HCT116 (cell line): ENCODE data around the gene FRA10AC1. TPM values are rescaled to one million over a fixed set of nuclear protein-coding genes. Genes with fewer than 3 reads are reported as not detected.

Source experiments
- ATAC-seq: fragments of 200-7000 bp; cut with Tn5 transposase; 2 replicates; pipeline ENCODE4 v1.9.1; 2020; ENCODE audit warnings: mild to moderate bottlenecking, moderate library complexity
- BruUV-seq: library from RNA; stranded (reverse); fragments of 400-500 nt; replicated peaks from 2 replicates; lab custom pipeline; 2021; lab: Mats Ljungman, UMichigan
- CTCF ChIA-PET: fragments of 300-600 bp; sonication (Branson Sonifier 250); formaldehyde crosslinking; loops from one replicate; lab custom pipeline; 2021; ENCODE audit warnings: antibody characterized with exemption; lab: Charles Lee
- POLR2A ChIA-PET: fragments of 300-600, 350-600 bp; sonication (Branson Sonifier 250); formaldehyde crosslinking; loops from one replicate; lab custom pipeline; 2021; ENCODE audit warnings: antibody characterized with exemption; lab: Charles Lee
- RAD21 ChIA-PET, 2 experiments: fragments of 300-600 bp; sonication (Branson Sonifier 250); formaldehyde crosslinking; loops; one replicate each; lab custom pipeline; 2023; ENCODE audit warnings: low total read pairs in 2 of 2; ENCODE audit not compliant: uncharacterized antibody in 2 of 2, unreplicated experiment in 2 of 2, low non-redundant PET in 1 of 2; lab: Charles Lee
- DNase-seq: peaks from one replicate; pipeline ENCODE4 v3.0.0-alpha.2; 2010; ENCODE audit warnings: low read depth, low spot score
- H2AFZ ChIP-seq: fragments of 200-600 bp; shearing (Covaris generic), sonication (generic); 2 replicates; pipeline ENCODE4 v1.6.1; 2017; ENCODE audit warnings: low read depth, mixed run types, mixed read lengths, antibody characterized with exemption, low read length; ENCODE audit not compliant: poor library complexity, severe bottlenecking
- H3K27ac ChIP-seq: 2 replicates; pipeline ENCODE4 v1.5.1; 2012; ENCODE audit warnings: low read depth, low read length
- H3K27me3 ChIP-seq: fragments of 200-600 bp; sonication (generic); 2 replicates; pipeline ENCODE4 v1.6.1; 2016; ENCODE audit warnings: mixed run types, low read length, mixed read lengths; ENCODE audit not compliant: insufficient read depth
- H3K36me3 ChIP-seq, 2 experiments: fragments of 200-500 bp in 1 of 2; fragments of 200-600 bp in 1 of 2; sonication (Bioruptor generic) in 1 of 2; sonication (generic) in 1 of 2; 2 replicates each; pipeline versions ENCODE4 v1.5.1 to v1.6.1; 2014 to 2016; ENCODE audit warnings: low read length in 2 of 2, inconsistent platforms in 1 of 2, mixed read lengths in 1 of 2, mixed run types in 1 of 2; ENCODE audit not compliant: insufficient read depth in 2 of 2, control insufficient read depth in 1 of 2
- H3K4me1 ChIP-seq, 2 experiments: fragments of 200-600 bp in 1 of 2; sonication (generic) in 1 of 2; 2 replicates each; pipeline versions ENCODE4 v1.5.1 to v1.6.1; 2012 to 2017; ENCODE audit warnings: low read length in 2 of 2, inconsistent platforms in 1 of 2, mild to moderate bottlenecking in 1 of 2, mixed read lengths in 1 of 2, mixed run types in 1 of 2, moderate library complexity in 1 of 2; ENCODE audit not compliant: insufficient read depth in 2 of 2, control insufficient read depth in 1 of 2
- H3K4me2 ChIP-seq: fragments of 200-600 bp; sonication (generic); 2 replicates; pipeline ENCODE4 v1.6.1; 2017; ENCODE audit warnings: mixed run types, low read length, mixed read lengths
- H3K4me3 ChIP-seq, 2 experiments: fragments of 200-600 bp in 1 of 2; sonication (generic) in 1 of 2; replicated peaks in 1 of 2; 2 replicates each; pipeline ENCODE4 v1.5.1; 2011 to 2016; ENCODE audit warnings: low read length in 2 of 2, control low read depth in 1 of 2, low read depth in 1 of 2, mild to moderate bottlenecking in 1 of 2, mixed read lengths in 1 of 2, mixed run types in 1 of 2
- H3K79me2 ChIP-seq: fragments of 200-600 bp; sonication (generic); 2 replicates; pipeline ENCODE4 v1.6.1; 2017; ENCODE audit warnings: mild to moderate bottlenecking, mixed run types, low read length, moderate library complexity, mixed read lengths; ENCODE audit not compliant: insufficient read depth
- H3K9ac ChIP-seq: fragments of 200-600 bp; sonication (generic); 2 replicates; pipeline ENCODE4 v1.6.1; 2016; ENCODE audit warnings: low read length, mixed read lengths
- H3K9me2 ChIP-seq: fragments of 200-600 bp; sonication (generic), shearing (Covaris generic); 2 replicates; pipeline ENCODE4 v1.6.1; 2017; ENCODE audit warnings: mixed run types, mild to moderate bottlenecking, moderate library complexity; ENCODE audit not compliant: insufficient read depth
- H3K9me3 ChIP-seq, 2 experiments: fragments of 200-500 bp in 1 of 2; fragments of 200-600 bp in 1 of 2; sonication (Bioruptor generic) in 1 of 2; sonication (generic) in 1 of 2; 2 replicates each; pipeline ENCODE4 v1.6.1; 2014 to 2017; ENCODE audit warnings: low read length in 2 of 2, mixed read lengths in 2 of 2, inconsistent platforms in 1 of 2, low read depth in 1 of 2, mild to moderate bottlenecking in 1 of 2, mixed run types in 1 of 2, moderate library complexity in 1 of 2; ENCODE audit not compliant: control insufficient read depth in 1 of 2, insufficient read depth in 1 of 2
- H4K20me1 ChIP-seq: fragments of 200-600 bp; sonication (generic), shearing (Covaris generic); 2 replicates; pipeline ENCODE4 v1.6.1; 2017; ENCODE audit warnings: mixed run types, mild to moderate bottlenecking, moderate library complexity; ENCODE audit not compliant: insufficient read depth
- EZH2 ChIP-seq: fragments of 200-600 bp; sonication (generic); IDR thresholded peaks from 2 replicates; pipeline ENCODE4 v1.6.1; 2017; ENCODE audit warnings: antibody characterized with exemption, mixed run types
- EZH2phosphoT487 ChIP-seq: fragments of 200-600 bp; IDR thresholded peaks from 2 replicates; pipeline ENCODE4 v1.6.1; 2018; ENCODE audit warnings: antibody characterized with exemption, borderline replicate concordance
- JUND ChIP-seq: IDR thresholded peaks from 2 replicates; pipeline ENCODE4 v1.6.1; 2012
- POLR2A ChIP-seq: IDR thresholded peaks from 2 replicates; pipeline ENCODE4 v1.7.0; 2011; ENCODE audit warnings: borderline replicate concordance; ENCODE audit not compliant: insufficient read depth, insufficient read length; ENCODE audit errors: extremely low read depth
- POLR2AphosphoS5 ChIP-seq: IDR thresholded peaks from 2 replicates; pipeline ENCODE4 v1.6.1; 2011; ENCODE audit warnings: mild to moderate bottlenecking, low read depth, low read length, moderate library complexity
- RAD21 ChIP-seq: IDR thresholded peaks from 2 replicates; pipeline ENCODE4 v1.6.1; 2012; ENCODE audit warnings: low read depth, mild to moderate bottlenecking
- REST ChIP-seq: IDR thresholded peaks from 2 replicates; pipeline ENCODE4 v1.6.1; 2012; ENCODE audit warnings: low read depth
- SP1 ChIP-seq: IDR thresholded peaks from 2 replicates; pipeline ENCODE4 v1.6.1; 2012; ENCODE audit warnings: low read depth
- ZBTB33 ChIP-seq: IDR thresholded peaks from 2 replicates; pipeline ENCODE4 v1.6.1; 2011; ENCODE audit warnings: mild to moderate bottlenecking, low read length, moderate library complexity; ENCODE audit not compliant: insufficient replicate concordance; ENCODE audit errors: extremely low read depth
- ZNF274 ChIP-seq: fragments of 200-500 bp; sonication (Bioruptor generic); IDR thresholded peaks from 2 replicates; pipeline ENCODE4 v1.6.1; 2014; ENCODE audit warnings: mild to moderate bottlenecking, low read depth, low read length, inconsistent platforms
- intact Hi-C: fragments of 100-400 bp; cut with micrococcal nuclease; formaldehyde crosslinking; loops from 2 replicates; pipeline ENCODE4 v1.10.0; 2022
- total RNA-seq: library from RNA; stranded (reverse); gene quantifications from one replicate; pipeline ENCODE4 v1.2.1, GENCODE V29; 2021; ENCODE audit not compliant: unreplicated experiment

Gene FRA10AC1
- total RNA-seq, 1 experiment from 2014 or later, result 21.9 TPM

GRCh38 chr10:93702210-93703001 lies at the start of gene FRA10AC1 (continued):
- TF ChIP-seq REST, result no peak
- TF ChIP-seq SP1, result peak; percentile 88
- TF ChIP-seq EZH2, result no peak
- peak; percentile 85 for TF ChIP-seq POLR2AphosphoS5

GRCh38 chr10:93751832-93752231 lies 49.4 kb upstream of the FRA10AC1 start:
- intact Hi-C loops, result no loop called here
- CTCF ChIA-PET, result interaction anchor here (1.1 kb wide), 1 partner anchor 64 kb away, joined by 4 read pairs; no protein-coding TSS in a partner anchor
- no TSS peak for BruUV-seq
- TF ChIP-seq POLR2A (no peak), EZH2phosphoT487 (no peak), JUND (no peak), SP1 (peak; percentile 77), RAD21 (no peak), ZBTB33 (no peak), EZH2 (no peak), REST (no peak), ZNF274 (no peak)

More at GRCh38 chr10:93751832-93752231, 49.4 kb upstream of the FRA10AC1 start:
- H3K9me3 ChIP-seq, result no peaks in the 10 kb centered on the region
- RAD21 ChIA-PET, result no interaction called here
- peak; percentile 34 for DNase-seq
- H3K9me2 ChIP-seq, result no peaks in the 10 kb centered on the region
- POLR2A ChIA-PET, result no interaction called here
- H3K9ac ChIP-seq, result no peak overlapping the region
- no peaks in the 10 kb centered on the region for H3K79me2 ChIP-seq
- peak overlapping the region in 1 of 2 experiments; percentile 21; a peak in 1 of 4 replicates for H3K4me3 ChIP-seq
- H3K4me2 ChIP-seq, result peak overlapping the region; percentile 59
- no peak overlapping the region for H3K27ac ChIP-seq
- ATAC-seq, result peak; percentile 79
- peaks cover 0 to 24% of the 10 kb centered on the region in 2 experiments; a peak in 2 of 4 replicates for H3K4me1 ChIP-seq
- H4K20me1 ChIP-seq, result no peaks in the 10 kb centered on the region
- no peaks in the 10 kb centered on the region for H3K27me3 ChIP-seq
- H2AFZ ChIP-seq, result peak overlapping the region; percentile 97
- no peaks in the 10 kb centered on the region for H3K36me3 ChIP-seq
